ENCODE data around the gene MEDAG.

DNA sequence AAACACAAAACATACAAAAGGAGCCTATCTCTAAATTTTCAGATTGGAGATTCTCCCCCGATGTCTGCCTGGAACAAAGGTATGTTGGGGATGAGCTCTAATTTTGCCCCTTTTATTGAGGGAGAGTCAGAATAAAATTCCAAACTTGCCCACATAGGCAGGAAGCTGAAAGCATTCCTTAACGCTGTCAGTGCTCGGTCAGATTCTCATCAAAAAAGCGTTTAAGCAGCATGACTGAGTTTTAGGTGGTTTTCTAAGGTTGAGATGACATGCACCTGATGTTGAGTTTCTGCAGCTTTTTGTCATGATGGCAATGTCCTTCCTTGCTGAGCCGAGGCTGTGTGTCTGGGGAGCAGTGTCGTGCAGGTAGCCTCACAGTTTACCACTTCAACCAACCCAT is 48.4 kb upstream of the MEDAG start:
- TF ChIP-seq CTCF (conservative IDR thresholded peaks at IDR 0.05): no peak
- no peak for TF ChIP-seq ZFX (IDR thresholded peaks at IDR 0.05)

Data from C4-2B (cell line).